ENCODE data around the gene FOXE1. TPM values are rescaled to one million over a fixed set of nuclear protein-coding genes. Genes with fewer than 3 reads are reported as not detected.

Gene FOXE1
- total and polyA plus RNA-seq, 2 of the 13 experiments (the other 11 are each of a cell fraction or from before 2014, with no cell fraction given): not detected

DNA sequence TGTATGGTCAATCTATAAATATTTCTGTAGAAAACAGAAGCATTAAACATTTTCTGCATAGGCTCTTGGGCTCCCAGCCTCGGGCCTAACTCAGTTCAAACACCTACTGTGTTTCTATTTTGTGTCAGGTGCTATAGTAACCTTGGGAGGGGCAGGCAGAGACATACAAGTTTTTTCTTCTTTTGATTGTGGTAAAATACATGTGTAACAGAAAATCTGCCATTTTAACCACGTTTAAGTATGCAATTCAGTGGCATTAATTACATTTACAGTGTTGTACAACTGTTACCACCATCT lies 40.8 kb upstream of the FOXE1 start:
- no peak overlapping the region for H3K9ac ChIP-seq (ENCODE audit: insufficient read depth, low read depth, low read length)
- no peak for FAIRE-seq

DNA sequence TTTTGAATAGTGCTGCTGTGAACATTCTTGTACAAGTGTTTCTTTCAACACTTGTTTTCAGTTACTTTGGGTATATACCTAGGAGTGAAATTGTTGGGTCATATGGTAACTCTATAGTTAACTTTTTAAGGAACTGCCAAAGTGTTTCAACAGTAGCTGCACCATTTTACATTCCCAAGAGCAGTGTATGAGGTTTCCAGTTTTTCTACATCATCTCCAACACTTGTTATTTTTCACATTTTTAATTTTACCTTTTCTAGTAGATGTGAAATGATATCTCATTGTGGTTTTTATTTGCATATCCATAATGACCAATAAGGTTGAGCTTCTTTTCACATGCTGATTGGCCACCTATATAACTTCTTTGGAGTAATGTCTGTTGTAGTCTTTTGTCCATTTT lies 40.0 kb upstream of the FOXE1 start:
- no peak overlapping the region for H2AFZ ChIP-seq (ENCODE audit: low read length)
- in situ Hi-C loops (cut with HindIII; ENCODE audit: extremely low pct_ligation_motif_present, low pct_unique_long_range_greater_than_20kb): no loop called here
- ATAC-seq: no peak
- no peak overlapping the region for H3K9ac ChIP-seq (ENCODE audit: insufficient read depth, low read depth, low read length)
- no peak overlapping the region for H3K27ac ChIP-seq (ENCODE audit: extremely low read length, insufficient read depth, low read length)
- no peak overlapping the region for H3K4me3 ChIP-seq (replicated peaks in 1 of 3; ENCODE audit: insufficient read depth in 1 of 3, low read depth in 2 of 3, low read length in 3 of 3)
- CTCF ChIA-PET (ENCODE audit: low intra/inter-chr PET ratio, low total read pairs): no interaction called here
- intact Hi-C loops (cut with micrococcal nuclease; ENCODE audit: unreplicated experiment): no loop called here
- H3K4me2 ChIP-seq (ENCODE audit: low read depth, low read length): no peak overlapping the region
- H3K27me3 ChIP-seq (ENCODE audit: control insufficient read depth in 1 of 2, insufficient read depth in 2 of 2, low read length in 2 of 2): no peaks in the 10 kb centered on the region; a peak in 1 of 5 replicates
- no peaks in the 10 kb centered on the region for H3K36me3 ChIP-seq (replicated peaks in 1 of 2; ENCODE audit: control insufficient read depth in 1 of 2, insufficient read depth in 2 of 2, low read length in 2 of 2)
- DNase-seq (ENCODE audit: low spot score): no peak
- FAIRE-seq: no peak
- no peaks in the 10 kb centered on the region for H4K20me1 ChIP-seq (ENCODE audit: insufficient read depth, low read length)
- no peaks in the 10 kb centered on the region for H3K9me3 ChIP-seq (ENCODE audit: low read length)
- H3K4me1 ChIP-seq (ENCODE audit: insufficient read depth, low read length): no peaks in the 10 kb centered on the region
- BruUV-seq (replicated peaks): no TSS peak
- POLR2A ChIA-PET: no interaction called here
- H3K79me2 ChIP-seq (ENCODE audit: insufficient read depth, low read length): no peaks in the 10 kb centered on the region
- TF ChIP-seq, protein P1, sequence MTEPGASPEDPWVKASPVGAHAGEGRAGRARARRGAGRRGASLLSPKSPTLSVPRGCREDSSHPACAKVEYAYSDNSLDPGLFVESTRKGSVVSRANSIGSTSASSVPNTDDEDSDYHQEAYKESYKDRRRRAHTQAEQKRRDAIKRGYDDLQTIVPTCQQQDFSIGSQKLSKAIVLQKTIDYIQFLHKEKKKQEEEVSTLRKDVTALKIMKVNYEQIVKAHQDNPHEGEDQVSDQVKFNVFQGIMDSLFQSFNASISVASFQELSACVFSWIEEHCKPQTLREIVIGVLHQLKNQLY (CRISPR knock-in tag; IDR thresholded peaks at IDR 0.05): no peak
- TF ChIP-seq ARHGAP35 (CRISPR knock-in tag; IDR thresholded peaks at IDR 0.05; ENCODE audit: borderline replicate concordance): no peak
- TF ChIP-seq, protein P2, sequence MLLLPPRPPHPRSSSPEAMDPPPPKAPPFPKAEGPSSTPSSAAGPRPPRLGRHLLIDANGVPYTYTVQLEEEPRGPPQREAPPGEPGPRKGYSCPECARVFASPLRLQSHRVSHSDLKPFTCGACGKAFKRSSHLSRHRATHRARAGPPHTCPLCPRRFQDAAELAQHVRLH (CRISPR knock-in tag; IDR thresholded peaks at IDR 0.05; ENCODE audit: borderline replicate concordance, low read depth): no peak
- TF ChIP-seq, protein P3, sequence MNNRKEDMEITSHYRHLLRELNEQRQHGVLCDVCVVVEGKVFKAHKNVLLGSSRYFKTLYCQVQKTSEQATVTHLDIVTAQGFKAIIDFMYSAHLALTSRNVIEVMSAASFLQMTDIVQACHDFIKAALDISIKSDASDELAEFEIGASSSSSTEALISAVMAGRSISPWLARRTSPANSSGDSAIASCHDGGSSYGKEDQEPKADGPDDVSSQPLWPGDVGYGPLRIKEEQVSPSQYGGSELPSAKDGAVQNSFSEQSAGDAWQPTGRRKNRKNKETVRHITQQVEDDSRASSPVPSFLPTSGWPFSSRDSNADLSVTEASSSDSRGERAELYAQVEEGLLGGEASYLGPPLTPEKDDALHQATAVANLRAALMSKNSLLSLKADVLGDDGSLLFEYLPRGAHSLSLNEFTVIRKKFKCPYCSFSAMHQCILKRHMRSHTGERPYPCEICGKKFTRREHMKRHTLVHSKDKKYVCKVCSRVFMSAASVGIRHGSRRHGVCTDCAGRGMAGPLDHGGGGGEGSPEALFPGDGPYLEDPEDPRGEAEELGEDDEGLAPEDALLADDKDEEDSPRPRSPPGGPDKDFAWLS (CRISPR knock-in tag; IDR thresholded peaks at IDR 0.05; ENCODE audit: borderline replicate concordance): no peak
- TF ChIP-seq ZBTB38 (CRISPR knock-in tag; IDR thresholded peaks at IDR 0.05): no peak
- TF ChIP-seq HDAC1 (CRISPR knock-in tag; IDR thresholded peaks at IDR 0.05): no peak
- TF ChIP-seq ZNF782 (CRISPR knock-in tag; IDR thresholded peaks at IDR 0.05; ENCODE audit: borderline replicate concordance): no peak
- TF ChIP-seq MIER3 (CRISPR knock-in tag; IDR thresholded peaks at IDR 0.05; ENCODE audit: borderline replicate concordance): no peak
- no peak for TF ChIP-seq ZNF556 (CRISPR knock-in tag; IDR thresholded peaks at IDR 0.05; ENCODE audit: borderline replicate concordance)
- no peak for TF ChIP-seq DMAP1 (CRISPR knock-in tag; IDR thresholded peaks at IDR 0.05)
- TF ChIP-seq, protein P4, sequence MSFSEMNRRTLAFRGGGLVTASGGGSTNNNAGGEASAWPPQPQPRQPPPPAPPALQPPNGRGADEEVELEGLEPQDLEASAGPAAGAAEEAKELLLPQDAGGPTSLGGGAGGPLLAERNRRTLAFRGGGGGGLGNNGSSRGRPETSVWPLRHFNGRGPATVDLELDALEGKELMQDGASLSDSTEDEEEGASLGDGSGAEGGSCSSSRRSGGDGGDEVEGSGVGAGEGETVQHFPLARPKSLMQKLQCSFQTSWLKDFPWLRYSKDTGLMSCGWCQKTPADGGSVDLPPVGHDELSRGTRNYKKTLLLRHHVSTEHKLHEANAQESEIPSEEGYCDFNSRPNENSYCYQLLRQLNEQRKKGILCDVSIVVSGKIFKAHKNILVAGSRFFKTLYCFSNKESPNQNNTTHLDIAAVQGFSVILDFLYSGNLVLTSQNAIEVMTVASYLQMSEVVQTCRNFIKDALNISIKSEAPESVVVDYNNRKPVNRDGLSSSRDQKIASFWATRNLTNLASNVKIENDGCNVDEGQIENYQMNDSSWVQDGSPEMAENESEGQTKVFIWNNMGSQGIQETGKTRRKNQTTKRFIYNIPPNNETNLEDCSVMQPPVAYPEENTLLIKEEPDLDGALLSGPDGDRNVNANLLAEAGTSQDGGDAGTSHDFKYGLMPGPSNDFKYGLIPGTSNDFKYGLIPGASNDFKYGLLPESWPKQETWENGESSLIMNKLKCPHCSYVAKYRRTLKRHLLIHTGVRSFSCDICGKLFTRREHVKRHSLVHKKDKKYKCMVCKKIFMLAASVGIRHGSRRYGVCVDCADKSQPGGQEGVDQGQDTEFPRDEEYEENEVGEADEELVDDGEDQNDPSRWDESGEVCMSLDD (CRISPR knock-in tag; IDR thresholded peaks at IDR 0.05; ENCODE audit: borderline replicate concordance): no peak

More for the DNA sequence above, 40.8 kb upstream of the FOXE1 start:
- Histone ChIP-seq H3K27me3 (ENCODE audit: control insufficient read depth in 1 of 2, insufficient read depth in 2 of 2, low read length in 2 of 2) (no peaks in the 10 kb centered on the region; a peak in 1 of 5 replicates), H2AFZ (ENCODE audit: low read length) (no peak overlapping the region), H3K79me2 (ENCODE audit: insufficient read depth, low read length) (no peaks in the 10 kb centered on the region), H3K4me1 (ENCODE audit: insufficient read depth, low read length) (no peaks in the 10 kb centered on the region), H3K36me3 (replicated peaks in 1 of 2; ENCODE audit: control insufficient read depth in 1 of 2, insufficient read depth in 2 of 2, low read length in 2 of 2) (no peaks in the 10 kb centered on the region), H4K20me1 (ENCODE audit: insufficient read depth, low read length) (no peaks in the 10 kb centered on the region), H3K9me3 (ENCODE audit: low read length) (no peaks in the 10 kb centered on the region), H3K27ac (ENCODE audit: extremely low read length, insufficient read depth, low read length) (no peak overlapping the region), H3K4me2 (ENCODE audit: low read depth, low read length) (no peak overlapping the region), H3K4me3 (replicated peaks in 1 of 3; ENCODE audit: insufficient read depth in 1 of 3, low read depth in 2 of 3, low read length in 3 of 3) (no peak overlapping the region)
- ATAC-seq: no peak
- intact Hi-C loops (cut with micrococcal nuclease; ENCODE audit: unreplicated experiment) (no loop called here), in situ Hi-C loops (cut with HindIII; ENCODE audit: extremely low pct_ligation_motif_present, low pct_unique_long_range_greater_than_20kb) (no loop called here)
- WGBS (ENCODE audit: low lambda C conversion rate): 2% methylated on average over 2 of the region's 2 CpGs
- POLR2A ChIA-PET: no interaction called here
- CTCF ChIA-PET (ENCODE audit: low intra/inter-chr PET ratio, low total read pairs): no interaction called here
- DNase-seq (ENCODE audit: low spot score): no peak
- TF ChIP-seq SSRP1 (CRISPR knock-in tag; IDR thresholded peaks at IDR 0.05): no peak
- TF ChIP-seq ZNF737 (CRISPR knock-in tag; IDR thresholded peaks at IDR 0.05; ENCODE audit: borderline replicate concordance): no peak
- TF ChIP-seq, protein P5, sequence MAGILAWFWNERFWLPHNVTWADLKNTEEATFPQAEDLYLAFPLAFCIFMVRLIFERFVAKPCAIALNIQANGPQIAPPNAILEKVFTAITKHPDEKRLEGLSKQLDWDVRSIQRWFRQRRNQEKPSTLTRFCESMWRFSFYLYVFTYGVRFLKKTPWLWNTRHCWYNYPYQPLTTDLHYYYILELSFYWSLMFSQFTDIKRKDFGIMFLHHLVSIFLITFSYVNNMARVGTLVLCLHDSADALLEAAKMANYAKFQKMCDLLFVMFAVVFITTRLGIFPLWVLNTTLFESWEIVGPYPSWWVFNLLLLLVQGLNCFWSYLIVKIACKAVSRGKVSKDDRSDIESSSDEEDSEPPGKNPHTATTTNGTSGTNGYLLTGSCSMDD (CRISPR knock-in tag; IDR thresholded peaks at IDR 0.05): no peak
- BruUV-seq (replicated peaks): no TSS peak
